ENCODE measurements around the gene EFCC1.

Gene EFCC1

GRCh38 chr3:129014793-129015345 is 13.8 kb downstream of the EFCC1 start:
- no peak for DNase-seq (ENCODE audit: low spot score)

DNA sequence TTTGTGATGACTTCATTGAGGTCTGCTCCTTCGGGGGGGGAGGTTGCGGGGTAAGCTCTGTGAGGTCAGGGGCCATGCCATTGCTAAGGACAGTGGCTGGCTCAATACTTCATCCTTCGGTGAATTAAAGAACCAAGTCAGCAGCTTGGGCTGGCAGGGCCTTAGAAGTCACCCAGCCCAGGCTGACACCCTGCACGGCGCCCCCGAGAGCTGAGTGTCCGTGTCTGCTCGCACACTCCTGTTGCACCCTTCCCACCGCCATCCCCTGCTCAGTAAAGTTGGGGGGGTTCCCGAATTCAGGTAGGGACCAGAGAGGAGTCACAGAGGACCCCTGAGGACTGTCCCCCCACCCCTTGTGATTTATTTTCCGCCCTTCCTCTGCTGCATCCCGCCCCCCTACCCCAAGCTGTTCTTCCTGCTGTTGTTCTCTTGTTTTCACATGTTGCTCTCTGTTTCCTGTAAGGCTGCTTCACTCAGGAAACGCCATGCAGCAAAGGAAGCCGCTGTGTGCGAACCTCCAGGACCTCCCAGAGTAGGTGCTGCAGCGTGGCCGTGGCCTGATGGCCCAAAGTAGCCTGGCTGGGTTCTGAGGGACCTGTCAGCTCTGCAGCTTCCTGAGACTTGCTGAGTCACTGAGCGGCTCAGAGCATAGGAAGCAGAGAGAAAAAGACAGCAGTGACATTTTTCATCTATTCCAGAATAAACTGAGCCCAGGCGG is 14.4 kb downstream of the EFCC1 start:
- DNase-seq (ENCODE audit: low spot score) = no peak

DNA sequence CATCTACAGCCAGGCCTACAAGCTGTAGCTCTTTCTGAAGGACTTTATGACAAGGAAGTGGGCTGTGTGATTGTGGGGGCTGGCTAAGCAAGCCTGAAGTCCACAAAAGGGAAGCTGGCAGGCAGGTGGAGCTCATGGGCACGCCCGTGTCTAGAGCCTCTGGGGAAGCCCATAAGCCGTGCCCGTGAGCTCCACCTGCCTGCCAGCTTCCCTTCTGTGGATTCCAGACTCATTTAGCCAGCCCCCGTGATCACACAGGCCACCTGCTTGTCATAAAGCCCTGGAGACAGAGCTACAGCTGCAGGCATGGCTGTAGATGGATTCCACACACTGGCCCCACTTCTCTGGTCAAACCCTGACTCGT is 15.2 kb downstream of the EFCC1 start:
- DNase-seq (ENCODE audit: low spot score) = peak; percentile 21

DNA sequence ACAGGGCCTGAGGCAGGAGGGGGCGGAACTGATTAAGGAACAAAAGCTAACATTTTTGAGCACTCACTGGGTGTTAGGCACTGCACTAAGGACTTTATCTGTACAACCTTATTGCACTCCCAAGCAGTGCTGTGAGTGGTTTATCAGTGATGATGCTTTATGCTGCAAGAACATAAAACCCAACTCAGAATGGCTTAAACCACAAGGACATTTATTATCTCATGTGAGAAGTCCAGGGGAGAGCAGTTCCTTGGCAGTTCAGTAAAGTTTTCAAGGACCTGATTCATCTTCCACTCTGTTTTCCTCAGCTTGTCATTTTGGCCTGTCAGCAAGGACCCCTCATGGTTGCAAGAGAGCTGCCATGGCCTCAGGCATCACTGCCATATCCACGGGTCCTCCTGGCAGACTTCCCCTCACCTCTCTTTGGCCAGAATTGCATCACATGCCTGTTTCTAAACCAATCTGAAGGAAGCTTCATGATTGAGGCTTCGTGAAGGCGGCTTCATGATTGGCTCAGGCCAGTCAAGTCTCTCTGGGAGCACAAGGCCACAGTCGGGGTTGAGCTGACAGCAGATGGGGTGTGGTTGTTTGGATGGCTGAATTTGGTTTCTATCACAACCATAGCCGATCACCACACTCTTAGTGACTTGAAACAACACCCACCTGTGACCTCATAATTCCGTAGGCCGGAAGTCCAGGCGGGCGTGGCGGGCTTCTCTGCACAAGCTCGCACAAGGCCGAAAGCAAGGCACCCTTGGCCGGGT is 15.8 kb downstream of the EFCC1 start:
- no peak for DNase-seq (ENCODE audit: low spot score)

- no peak for DNase-seq (ENCODE audit: low spot score)
Observed at GRCh38 chr3:129017484-129017899, 16.4 kb downstream of the EFCC1 start.

DNA sequence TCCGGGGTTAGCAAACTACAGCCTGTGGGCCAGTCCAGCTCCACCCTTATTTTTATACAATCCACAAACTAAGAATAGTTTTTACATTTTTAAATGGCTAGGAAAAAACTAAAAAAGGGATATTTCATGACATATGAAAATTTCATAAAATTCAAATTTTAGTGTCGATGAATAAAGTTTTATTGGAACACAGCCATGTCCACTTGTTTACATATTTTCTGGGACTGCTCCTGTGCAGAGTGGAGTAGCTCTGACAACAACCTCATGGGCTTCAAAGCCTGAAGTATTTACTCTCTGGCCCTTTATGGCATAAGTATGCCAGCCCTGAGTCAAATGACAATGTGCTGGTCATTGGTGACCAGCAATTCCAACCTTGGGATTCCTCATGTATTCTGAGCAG is 17.2 kb downstream of the EFCC1 start:
- no peak for DNase-seq (ENCODE audit: low spot score)

DNA sequence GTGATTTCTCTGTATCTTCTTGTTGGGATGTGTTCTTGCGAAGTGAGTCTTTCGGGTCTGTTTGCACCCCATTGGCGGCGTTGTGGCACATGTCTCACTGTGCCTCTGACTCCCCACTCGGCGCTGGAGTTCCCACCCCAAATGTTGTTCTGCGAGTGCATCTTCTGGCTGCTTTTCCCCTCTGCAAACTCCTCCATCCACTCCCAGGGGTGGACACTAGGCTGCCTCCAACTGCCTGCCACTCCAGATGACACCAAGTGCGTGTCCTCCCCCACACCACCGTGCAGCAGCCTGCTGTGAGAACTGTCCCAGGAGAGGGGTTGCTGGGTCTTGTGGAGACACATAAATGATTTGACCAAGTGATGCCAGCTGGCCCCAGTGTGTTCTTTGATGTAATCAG is 17.6 kb downstream of the EFCC1 start:
- no peak for DNase-seq (ENCODE audit: low spot score)

- no peak for DNase-seq (ENCODE audit: low spot score)
Observed at GRCh38 chr3:129019266-129019665, 18.2 kb downstream of the EFCC1 start.

DNA sequence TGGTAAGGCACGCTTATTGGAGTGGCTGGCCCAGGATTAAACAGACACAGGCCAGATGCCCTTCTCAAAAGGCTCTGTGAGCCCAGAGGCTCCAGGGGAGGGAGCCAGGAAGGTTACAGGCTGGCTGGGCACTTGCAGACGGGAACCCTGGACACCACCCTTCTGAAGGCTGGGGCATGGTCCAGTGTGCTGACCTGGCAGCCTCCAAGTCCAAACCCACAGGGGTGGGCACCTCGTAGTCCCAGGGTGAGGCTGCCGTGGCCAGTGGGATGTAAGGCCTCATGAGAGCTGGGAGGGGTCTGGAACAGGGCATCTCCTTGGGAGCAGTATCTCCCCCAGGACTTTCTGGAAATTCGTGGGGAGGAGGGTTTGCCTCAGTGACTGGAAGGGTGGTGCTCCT is 19.6 kb downstream of the EFCC1 start:
- DNase-seq (ENCODE audit: low spot score) = no peak

GRCh38 chr3:129021140-129021551 is 20.0 kb downstream of the EFCC1 start:
- no peak for DNase-seq (ENCODE audit: low spot score)

DNA sequence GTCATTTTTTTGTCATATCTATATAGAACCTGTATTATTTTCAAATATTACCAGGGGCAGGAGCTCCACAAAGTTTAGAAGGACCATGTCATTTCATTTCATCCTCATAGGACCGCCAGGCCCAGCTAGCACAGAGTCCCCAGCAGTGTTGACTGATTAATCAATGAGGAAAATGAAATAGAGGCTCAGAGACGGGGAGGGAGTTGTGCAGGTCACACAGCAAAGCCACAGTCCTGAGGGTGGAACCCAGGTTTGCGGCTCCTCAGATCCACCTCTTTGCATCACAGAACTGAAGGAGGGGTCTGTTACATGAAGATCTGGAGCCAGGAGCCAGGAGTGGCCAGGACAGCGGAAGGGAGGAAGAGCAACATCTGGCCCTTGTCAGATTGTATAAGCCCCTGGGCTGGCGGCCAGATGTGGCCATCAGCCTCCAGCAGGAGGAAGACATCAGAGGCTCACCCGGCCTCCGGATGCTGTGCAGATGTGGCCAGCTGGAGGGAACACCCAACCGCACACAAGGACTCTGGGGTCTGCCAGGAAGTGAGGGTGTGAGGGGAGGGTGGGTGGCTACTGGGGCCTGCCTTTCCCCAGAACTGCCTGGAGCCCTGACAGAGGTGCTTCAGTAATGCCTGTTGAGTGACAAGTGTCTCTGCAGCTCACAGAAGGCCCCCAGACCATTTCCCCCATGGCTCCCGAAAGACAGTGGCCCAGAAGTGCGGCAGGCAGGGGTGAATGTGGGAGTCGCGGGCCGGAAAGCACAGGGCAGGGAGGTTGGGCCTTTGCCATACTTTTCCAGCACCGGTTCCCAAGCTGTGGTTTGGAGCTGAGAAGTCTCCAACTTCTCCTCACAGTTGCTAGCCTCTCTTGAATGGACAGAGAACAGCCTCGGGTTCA is 21.3 kb downstream of the EFCC1 start:
- DNase-seq (ENCODE audit: low spot score) = no peak

DNA sequence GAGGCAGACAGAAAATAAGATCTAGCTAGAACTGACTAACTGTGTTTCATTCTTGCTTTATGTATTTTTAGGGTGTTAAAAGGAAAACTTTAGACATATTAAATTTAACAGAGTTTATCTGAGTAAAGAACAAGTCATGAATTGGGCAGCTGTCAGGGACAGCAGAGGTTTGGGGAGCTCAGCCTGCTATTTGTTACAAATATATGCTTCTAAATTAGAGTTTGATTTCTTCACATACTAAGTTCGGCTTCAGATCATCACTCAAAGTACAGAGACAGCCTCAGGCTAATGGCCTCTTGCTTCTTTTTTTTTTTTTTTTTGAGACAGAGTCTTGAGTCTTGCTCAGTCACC is 21.9 kb downstream of the EFCC1 start:
- no peak for DNase-seq (ENCODE audit: low spot score)

DNA sequence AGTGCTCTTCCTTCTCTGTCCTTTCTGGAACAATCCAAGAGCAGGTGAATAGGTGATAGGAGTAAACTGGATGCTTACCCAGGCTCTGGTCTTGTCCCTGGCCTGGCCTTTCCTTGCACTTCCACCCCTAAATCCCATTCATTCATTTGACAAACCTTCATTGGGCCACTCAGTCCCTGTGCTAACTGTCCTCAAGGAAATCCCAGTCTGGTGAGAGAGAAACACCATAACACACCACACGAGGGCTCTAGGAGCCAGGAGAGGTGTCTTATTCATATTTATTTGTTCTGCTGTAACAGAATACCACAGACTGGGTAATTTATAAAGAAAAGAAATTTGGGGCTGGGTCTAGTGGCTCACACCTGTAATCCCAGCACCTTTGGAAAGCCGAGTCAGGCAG is 22.8 kb downstream of the EFCC1 start:
- no peak for DNase-seq (ENCODE audit: low spot score)

DNA sequence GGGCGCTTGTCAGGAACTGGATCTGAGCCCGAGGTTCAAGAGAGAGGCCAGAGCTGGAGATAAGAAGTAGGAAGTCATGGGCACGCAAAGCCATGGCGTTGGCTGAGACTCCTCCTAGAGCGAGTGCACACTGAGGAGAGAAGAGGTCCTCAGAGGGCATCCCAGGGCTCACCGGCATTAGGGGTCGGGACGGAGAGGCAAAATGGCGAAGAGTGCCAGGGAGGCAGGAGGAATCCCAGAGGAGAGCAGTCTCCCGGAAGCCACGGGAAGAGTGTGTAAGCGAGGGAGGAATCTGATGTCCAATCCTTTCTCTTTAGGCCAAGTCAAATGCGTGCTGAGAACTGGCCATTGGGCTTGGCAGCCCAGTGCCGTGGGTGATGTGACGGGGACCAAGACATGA is 24.0 kb downstream of the EFCC1 start:
- no peak for DNase-seq (ENCODE audit: low spot score)

DNA sequence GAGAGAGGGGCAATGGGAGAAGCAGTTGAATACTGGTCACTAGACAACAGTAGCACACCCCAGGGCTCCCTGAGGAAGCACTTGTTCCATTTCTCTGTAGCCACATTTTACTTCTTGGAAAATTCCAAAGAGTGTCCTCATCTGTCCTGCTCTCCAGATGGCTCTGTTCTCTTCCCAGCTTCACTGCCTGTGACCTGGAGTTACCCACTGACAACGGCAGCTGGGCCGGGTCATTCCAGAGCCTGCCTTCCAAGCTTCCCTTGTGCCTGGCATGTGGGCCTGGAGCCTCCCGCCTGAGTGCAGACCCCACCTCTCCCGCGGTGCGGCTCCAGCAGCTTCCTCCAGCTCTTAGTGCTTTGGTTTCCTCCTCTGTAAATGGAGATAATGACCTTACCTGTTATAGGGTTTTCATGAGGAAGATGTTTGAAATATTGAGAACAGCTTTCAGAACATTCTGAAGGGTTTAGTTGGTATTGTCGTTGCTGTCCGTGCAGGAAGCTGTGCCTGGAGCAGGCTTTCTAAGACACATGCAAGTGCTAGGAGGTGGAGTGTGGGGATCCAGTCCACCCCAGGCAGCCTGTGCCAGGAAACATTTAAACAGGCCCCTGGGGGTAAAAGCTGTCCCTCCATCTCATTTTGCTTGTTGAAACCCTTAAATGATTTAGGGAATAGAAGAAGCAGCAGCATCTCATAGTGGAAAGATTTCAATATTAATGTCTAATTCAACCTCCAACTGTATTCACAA is 24.8 kb downstream of the EFCC1 start:
- DNase-seq (ENCODE audit: low spot score) = no peak

GRCh38 chr3:129026728-129027543 is 25.8 kb downstream of the EFCC1 start:
- peak; percentile 77 for DNase-seq (ENCODE audit: low spot score)

- DNase-seq (ENCODE audit: low spot score) = no peak
Observed at GRCh38 chr3:129027544-129027880, 26.4 kb downstream of the EFCC1 start.

DNA sequence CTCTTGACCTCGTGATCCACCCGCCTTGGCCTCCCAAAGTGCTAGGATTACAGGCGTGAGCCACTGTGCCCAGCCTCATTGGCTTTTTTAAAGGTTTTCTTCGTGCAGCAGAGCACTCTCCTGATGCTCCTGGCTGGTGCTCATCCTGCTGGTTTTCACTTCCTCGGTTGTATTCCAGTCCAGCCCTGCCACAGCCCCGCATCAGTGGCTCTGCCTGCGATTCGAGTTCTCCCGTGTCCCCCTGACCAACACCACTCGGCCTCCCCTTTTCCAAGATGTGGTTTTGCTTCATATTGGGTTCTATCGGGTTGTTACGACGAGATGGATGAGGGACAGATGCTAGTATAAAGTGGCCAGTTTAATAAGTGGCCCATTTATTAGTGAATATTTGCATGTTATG is 27.8 kb downstream of the EFCC1 start:
- no peak for DNase-seq (ENCODE audit: low spot score)

DNA sequence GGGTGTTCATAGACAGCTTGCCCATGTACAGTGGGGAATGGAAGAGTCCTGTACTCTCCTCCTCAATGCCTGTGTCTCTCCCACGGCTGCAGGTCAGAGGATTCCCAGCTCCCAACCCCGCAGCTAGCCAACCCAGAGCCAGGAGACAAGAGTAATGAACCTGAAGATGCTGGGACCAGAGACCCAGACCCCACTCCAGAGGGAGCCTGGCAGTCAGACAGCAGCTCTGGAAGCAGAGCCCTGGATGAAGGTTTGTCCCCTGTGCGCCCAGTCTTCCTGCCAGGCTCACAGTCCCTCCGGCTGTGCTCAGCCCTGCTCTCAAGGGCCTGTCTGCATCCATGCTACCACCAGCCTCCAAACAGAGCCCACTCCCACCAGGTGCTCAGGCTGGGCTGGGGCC is 29.5 kb downstream of the EFCC1 start:
- no peak for DNase-seq (ENCODE audit: low spot score)

- no peak for DNase-seq (ENCODE audit: low spot score)
Observed at GRCh38 chr3:129031476-129032215, 30.5 kb downstream of the EFCC1 start.

All from SK-N-DZ (cell line).